HG02759 (cell line): ENCODE measurements around the gene ACP6.
"Not testable (repeated sequence)": the region's sequence is repeated elsewhere in the genome, so short reads cannot be mapped to it uniquely, and the experiment has no call there.

Source experiments
- ATAC-seq: cut with Tn5 transposase; IDR thresholded peaks from one replicate; pipeline ENCODE4 v1.9.1; 2021; ENCODE audit warnings: mild to moderate bottlenecking, moderate library complexity; ENCODE audit not compliant: unreplicated experiment

ACP6 gene

GRCh38 chr1:147624011-147624410 lies 46.3 kb downstream of the ACP6 start:
- ATAC-seq: no peak

- no peak for ATAC-seq
Observed at GRCh38 chr1:147622731-147623130, 47.6 kb downstream of the ACP6 start.

- no peak for ATAC-seq
Observed at GRCh38 chr1:147620543-147620942, 49.8 kb downstream of the ACP6 start.

- no peak for ATAC-seq
Observed at GRCh38 chr1:147619741-147620140, 50.6 kb downstream of the ACP6 start.

- ATAC-seq: no peak
Observed at GRCh38 chr1:147618771-147619170, 51.6 kb downstream of the ACP6 start.

- no peak for ATAC-seq
Observed at GRCh38 chr1:147618077-147618569, 52.2 kb downstream of the ACP6 start.

- not testable (repeated sequence) for ATAC-seq
Observed at GRCh38 chr1:147614966-147615365, 55.4 kb downstream of the ACP6 start.

- ATAC-seq: no peak
Observed at GRCh38 chr1:147613506-147613905, 56.8 kb downstream of the ACP6 start.

GRCh38 chr1:147612366-147612765 lies 58.0 kb downstream of the ACP6 start:
- ATAC-seq: no peak

- no peak for ATAC-seq
Observed at GRCh38 chr1:147611586-147611985, 58.7 kb downstream of the ACP6 start.

- ATAC-seq: peak; percentile 73
Observed at GRCh38 chr1:147611021-147611426, 59.3 kb downstream of the ACP6 start.

- no peak for ATAC-seq
Observed at GRCh38 chr1:147609358-147609757, 61.0 kb downstream of the ACP6 start.

- no peak for ATAC-seq
Observed at GRCh38 chr1:147608596-147608995, 61.7 kb downstream of the ACP6 start.

- ATAC-seq: no peak
Observed at GRCh38 chr1:147605591-147605990, 64.7 kb downstream of the ACP6 start.

- ATAC-seq: no peak
Observed at GRCh38 chr1:147603986-147604385, 66.3 kb downstream of the ACP6 start.

GRCh38 chr1:147600119-147601111 lies 69.9 kb downstream of the ACP6 start:
- ATAC-seq: no peak

GRCh38 chr1:147599362-147600118 lies 70.8 kb downstream of the ACP6 start:
- ATAC-seq: peak; percentile 86

GRCh38 chr1:147598621-147599361 lies 71.5 kb downstream of the ACP6 start:
- ATAC-seq: peak; percentile 2

GRCh38 chr1:147597010-147597409 lies 73.3 kb downstream of the ACP6 start:
- no peak for ATAC-seq
